ENCODE results near the gene ZSCAN5B. TPM values are rescaled to one million over a fixed set of nuclear protein-coding genes. Genes with fewer than 3 reads are reported as not detected.
A peak's percentile ranks its signal among the peaks of the same experiment; 100 is the strongest.
"Not testable (repeated sequence)": the region's sequence is repeated elsewhere in the genome, so short reads cannot be mapped to it uniquely, and the experiment has no call there.

ZSCAN5B gene
- polyA plus RNA-seq, 2 of the 4 experiments (the other 2 are of a cell fraction): not detected

GRCh38 chr19:56148955-56149655, 48.5 kb downstream of the ZSCAN5B start:
- FAIRE-seq; ATAC-seq; H3K4me3 ChIP-seq; H3K9me3 ChIP-seq; H3K27ac ChIP-seq; POLR2A ChIA-PET; H3K4me2 ChIP-seq; H3K4me1 ChIP-seq; DNase-seq (ENCODE audit: low read depth in 1 of 2, low spot score in 1 of 2): not testable (repeated sequence)
- CTCF ChIA-PET: interaction anchor here (1.1 kb wide), 1 partner anchor 23 kb away, joined by 3 read pairs; no protein-coding TSS in a partner anchor
- WGBS (ENCODE audit: missing lambda C conversion rate): 86% methylated on average over 12 of the region's 12 CpGs
- TF ChIP-seq ESRRA (IDR thresholded peaks at IDR 0.05; ENCODE audit: borderline replicate concordance, low read length): peak; percentile 78

- WGBS (ENCODE audit: missing lambda C conversion rate): 95% methylated on average over 15 of the region's 15 CpGs
- ATAC-seq (peak in 1 of 2 experiments; percentile 26; a peak in 2 of 6 replicates), FAIRE-seq (no peak), DNase-seq (ENCODE audit: low read depth in 1 of 2, low spot score in 1 of 2) (no peak)
- no peaks in the 10 kb centered on the region for H3K4me1 ChIP-seq
- no peak overlapping the region for H3K4me2 ChIP-seq
- ChIA-PET POLR2A (no interaction called here), CTCF (interaction anchor here (1.1 kb wide), 1 partner anchor 24 kb away, joined by 3 read pairs; no protein-coding TSS in a partner anchor)
- TF ChIP-seq MAX (IDR thresholded peaks at IDR 0.05) (no peak), TFCP2L1 (CRISPR knock-in tag; IDR thresholded peaks at IDR 0.05) (no peak), ATOH8 (CRISPR knock-in tag; IDR thresholded peaks at IDR 0.05; ENCODE audit: low read depth) (no peak), TP53 (CRISPR knock-in tag; IDR thresholded peaks at IDR 0.05) (no peak), PBX3 (IDR thresholded peaks at IDR 0.05) (no peak), JUN (IDR thresholded peaks at IDR 0.05) (no peak), SMC3 (IDR thresholded peaks at IDR 0.05) (no peak), SREBF2 (IDR thresholded peaks at IDR 0.05) (no peak)
- H3K4me3 ChIP-seq: no peak overlapping the region
- H3K27ac ChIP-seq: no peak overlapping the region
- no peaks in the 10 kb centered on the region for H3K9me3 ChIP-seq
Observed at GRCh38 chr19:56148096-56148495, 49.5 kb downstream of the ZSCAN5B start.

GRCh38 chr19:56147307-56147706, 50.3 kb downstream of the ZSCAN5B start:
- TF ChIP-seq RARB (CRISPR knock-in tag; IDR thresholded peaks at IDR 0.05) (no peak), FOXS1 (CRISPR knock-in tag; IDR thresholded peaks at IDR 0.05) (no peak), HOXB5 (CRISPR knock-in tag; IDR thresholded peaks at IDR 0.05) (no peak), JUN (IDR thresholded peaks at IDR 0.05) (no peak), MAFK (IDR thresholded peaks at IDR 0.05; ENCODE audit: partially characterized antibody) (no peak), CHD2 (IDR thresholded peaks at IDR 0.05; ENCODE audit: low read length, partially characterized antibody) (no peak), SREBF2 (IDR thresholded peaks at IDR 0.05) (no peak), FOSB (CRISPR knock-in tag; IDR thresholded peaks at IDR 0.05) (no peak), BCL3 (IDR thresholded peaks at IDR 0.05) (no peak), NFE2L2 (conservative IDR thresholded peaks at IDR 0.05; ENCODE audit: low read length) (no peak), HOXB13 (CRISPR knock-in tag; IDR thresholded peaks at IDR 0.05; ENCODE audit: low read depth) (no peak), POLR2A (IDR thresholded peaks at IDR 0.05; ENCODE audit: low read length) (no peak)
- Histone ChIP-seq H3K27ac (no peak overlapping the region), H3K4me1 (peaks cover 3% of the 10 kb centered on the region; the same call in 2 of the 3 replicates), H3K4me2 (no peak overlapping the region), H3K4me3 (no peak overlapping the region), H3K9me3 (no peaks in the 10 kb centered on the region)
- 93% methylated on average over 21 of the region's 22 CpGs for WGBS (ENCODE audit: missing lambda C conversion rate)
- no peak for FAIRE-seq
- ATAC-seq: no peak
- DNase-seq (ENCODE audit: low read depth in 1 of 2, low spot score in 1 of 2): no peak
- ChIA-PET CTCF (no interaction called here), POLR2A (no interaction called here)
